NCI-H510A treated with DMSO at 0.1 percent for 48 hours (cell line): ENCODE data around the gene KRTAP5-2.
"Not testable (repeated sequence)": the region's sequence is repeated elsewhere in the genome, so short reads cannot be mapped to it uniquely, and the experiment has no call there.

Experiments used
- DNase-seq: peaks from one replicate; lab custom pipeline; 2025; lab: John Stamatoyannopoulos, UW

KRTAP5-2 gene

DNA sequence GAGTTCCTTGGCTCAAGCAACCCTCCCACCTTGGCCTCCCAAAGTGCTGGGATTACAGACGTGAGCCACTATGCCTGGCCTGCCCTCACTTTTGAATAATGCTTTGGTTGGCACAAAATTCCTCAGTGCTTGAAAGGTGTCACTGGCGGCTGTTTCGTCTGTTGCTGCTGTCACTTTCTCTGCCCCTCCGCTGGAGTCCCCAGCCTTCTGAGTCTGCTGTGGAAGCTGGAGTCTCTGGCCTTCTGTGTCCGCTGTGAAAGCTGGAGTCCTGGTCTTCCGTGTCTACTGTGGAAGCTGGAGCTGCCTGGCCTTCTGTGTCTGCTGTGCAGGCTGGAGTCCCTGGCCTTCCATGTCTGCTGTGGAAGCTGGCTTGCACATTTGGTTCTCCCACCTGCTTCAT is 8.1 kb downstream of the KRTAP5-2 start:
- DNase-seq, result no peak

- not testable (repeated sequence) for DNase-seq
These were observed 8.7 kb downstream of the KRTAP5-2 start for GRCh38 chr11:1589191-1589963.

- DNase-seq, result no peak
These were observed 11.4 kb downstream of the KRTAP5-2 start for GRCh38 chr11:1586699-1587098.

DNA sequence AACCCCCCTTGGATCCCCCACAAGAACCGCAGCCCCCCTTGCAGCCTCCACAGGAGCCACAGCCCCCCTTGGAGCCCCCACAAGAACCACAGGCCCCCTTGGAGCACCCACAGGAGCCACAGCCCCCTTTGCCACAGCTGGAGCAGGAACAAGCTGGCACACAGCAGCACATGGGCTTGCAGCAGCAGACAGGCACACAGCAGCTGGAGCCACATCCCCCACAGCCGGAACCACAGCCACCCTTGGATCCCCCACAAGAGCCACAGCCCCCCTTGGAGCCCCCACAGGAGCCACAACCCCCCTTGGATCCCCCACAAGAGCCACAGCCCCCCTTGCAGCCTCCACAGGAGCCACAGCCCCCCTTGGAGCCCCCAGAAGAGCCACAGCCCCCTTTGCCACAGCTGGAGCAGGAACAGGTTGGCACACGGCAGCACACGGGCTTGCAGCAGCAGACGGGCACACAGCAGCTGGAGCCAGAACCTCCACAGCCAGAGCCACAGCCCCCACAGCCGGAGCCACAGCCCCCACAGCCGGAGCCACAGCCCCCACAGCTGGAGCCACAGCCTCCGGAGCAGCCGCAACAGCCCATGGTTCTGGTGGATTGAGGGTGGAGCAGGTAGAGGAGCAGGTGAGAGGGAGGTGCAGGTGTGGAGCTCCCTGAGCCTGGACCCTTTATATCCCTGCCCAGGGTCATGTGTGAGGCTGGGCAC is 13.3 kb downstream of the KRTAP5-2 start, which contains the start of gene KRTAP5-1:
TSS of gene KRTAP5-1 (minus strand) at position 623 of the 710 bp plus-strand sequence. CDS start at position 589, 34 bp downstream.
- not testable (repeated sequence) for DNase-seq

DNA sequence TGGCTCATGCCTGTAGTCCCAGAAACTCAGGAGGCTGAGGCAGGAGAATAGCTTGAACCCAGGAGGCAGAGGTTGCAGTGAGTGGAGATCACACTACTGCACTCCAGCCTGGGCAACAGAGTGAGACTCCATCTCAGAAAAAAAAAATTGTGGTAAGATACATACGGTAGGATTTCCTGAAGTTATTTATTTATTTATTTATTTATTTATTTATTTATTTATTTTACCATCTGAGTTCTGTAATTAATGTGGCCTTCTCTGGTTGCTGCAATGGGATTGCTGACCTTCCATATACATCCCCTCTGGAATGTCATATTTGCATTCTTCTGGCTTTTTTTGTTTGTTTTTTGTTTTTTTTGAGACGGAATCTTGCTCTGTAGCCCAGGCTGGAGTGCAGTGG is 15.2 kb downstream of the KRTAP5-2 start:
- DNase-seq, result not testable (repeated sequence)

- no peak for DNase-seq
These were observed 16.1 kb downstream of the KRTAP5-2 start for GRCh38 chr11:1581976-1582375.

GRCh38 chr11:1576825-1577224 is 21.3 kb downstream of the KRTAP5-2 start:
- DNase-seq, result no peak

GRCh38 chr11:1575756-1576155 is 22.3 kb downstream of the KRTAP5-2 start:
- DNase-seq, result not testable (repeated sequence)

- DNase-seq, result no peak
These were observed 23.2 kb downstream of the KRTAP5-2 start for GRCh38 chr11:1574933-1575242.

DNA sequence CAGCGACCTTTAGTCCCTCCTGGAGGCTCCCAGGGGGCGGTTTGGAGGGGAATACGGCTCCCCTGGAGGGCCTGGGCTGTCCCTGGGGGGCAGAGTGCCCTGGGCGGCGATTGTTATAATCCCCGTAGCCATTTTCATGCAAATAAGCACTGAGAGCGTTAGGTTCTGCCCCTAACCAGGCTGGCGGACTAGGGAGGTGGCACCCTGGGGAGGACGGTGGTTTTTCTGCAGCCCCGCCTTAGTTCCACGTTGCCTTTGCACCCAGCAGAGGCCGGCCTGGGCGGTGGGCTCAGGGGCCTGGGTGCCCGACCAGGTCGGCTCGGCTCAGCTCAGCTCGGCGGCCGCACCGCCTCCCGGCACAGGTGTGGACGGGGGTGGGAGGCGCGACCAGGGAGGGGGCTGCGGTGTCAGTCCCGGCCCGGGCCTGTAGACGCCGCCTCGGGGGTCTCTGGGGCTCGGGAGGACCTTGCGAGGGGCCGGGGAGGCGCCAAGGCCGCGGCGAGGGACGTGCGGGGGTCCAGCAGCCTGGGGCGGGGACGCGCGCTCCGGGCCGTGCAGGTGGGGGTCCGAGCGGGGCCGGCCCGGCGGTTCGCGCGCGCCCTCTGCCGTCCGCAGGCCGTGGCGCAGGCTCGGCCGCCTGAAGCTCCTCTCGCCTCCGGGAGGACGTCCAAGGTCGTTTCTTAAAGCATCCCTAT is 23.7 kb downstream of the KRTAP5-2 start:
- DNase-seq, result peak; percentile 80

DNA sequence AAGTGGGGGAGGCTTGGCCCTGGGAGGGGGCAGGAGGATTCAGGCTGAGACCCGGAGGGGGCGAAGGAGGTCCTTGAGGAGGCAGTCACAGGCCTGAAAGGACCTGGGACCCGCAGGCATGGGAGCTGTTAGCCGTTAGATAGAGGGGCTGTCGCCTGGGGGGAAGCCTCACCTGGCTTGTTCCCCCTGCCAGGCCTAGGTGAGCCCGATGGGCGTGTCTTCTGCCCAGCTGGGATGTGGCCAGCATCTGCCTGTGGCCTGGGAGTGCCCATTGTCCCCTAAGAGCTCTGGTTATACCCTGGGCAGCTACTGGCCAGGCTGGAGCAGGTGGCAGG is 24.2 kb downstream of the KRTAP5-2 start:
- DNase-seq, result peak; percentile 80

- DNase-seq, result peak; percentile 20
These were observed 24.8 kb downstream of the KRTAP5-2 start for GRCh38 chr11:1573077-1573902.

DNA sequence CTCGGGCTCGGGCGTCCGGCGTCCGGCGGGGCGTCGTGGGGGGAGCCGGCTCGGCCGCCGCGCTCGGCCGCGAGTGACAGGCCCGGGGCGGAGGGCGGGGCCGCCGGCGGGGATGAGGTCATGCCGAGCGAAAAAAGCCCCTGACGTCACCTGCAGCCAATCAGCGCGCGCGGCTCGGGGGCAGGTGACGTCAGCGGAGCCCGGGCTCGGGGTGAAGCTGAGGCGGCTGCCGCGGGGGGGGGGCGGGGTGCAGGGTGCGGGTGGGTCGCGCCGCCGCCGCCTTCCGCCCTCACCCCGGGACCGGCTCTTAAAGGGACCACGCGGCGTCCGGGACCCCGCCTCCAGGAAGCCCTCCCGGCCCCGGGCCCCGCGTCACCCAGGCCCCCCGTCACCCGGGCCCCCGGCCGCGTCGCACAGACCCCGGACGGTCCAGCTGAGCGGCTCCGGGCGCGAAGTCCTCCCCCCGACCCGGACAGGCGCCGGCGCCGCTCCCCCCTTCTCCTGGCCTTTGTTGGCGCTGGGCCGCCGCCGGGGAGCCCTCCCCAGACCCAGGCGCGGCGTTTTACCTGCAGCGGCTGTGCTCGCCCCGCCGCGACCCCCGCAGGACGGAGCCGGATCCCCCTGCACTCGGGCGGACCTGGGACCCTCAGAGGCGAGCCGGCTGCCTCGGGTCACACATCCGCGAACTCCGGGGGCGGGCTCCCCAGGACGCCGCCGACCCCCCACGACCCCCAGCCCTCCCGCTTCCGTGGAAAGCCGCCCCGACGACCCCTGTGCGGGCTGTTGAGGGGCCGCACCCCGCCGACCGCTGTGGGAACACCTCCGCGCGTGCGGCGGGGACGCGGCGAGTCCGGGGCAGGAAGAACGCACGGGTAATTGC is 25.7 kb downstream of the KRTAP5-2 start, which contains the start of gene DUSP8:
TSS of gene DUSP8 (minus strand) at position 75 of the 880 bp plus-strand sequence. CDS start 6,445 bp downstream, outside the sequence.
- peak; percentile 75 for DNase-seq

- no peak for DNase-seq
These were observed 26.3 kb downstream of the KRTAP5-2 start for GRCh38 chr11:1571760-1572196.

DNA sequence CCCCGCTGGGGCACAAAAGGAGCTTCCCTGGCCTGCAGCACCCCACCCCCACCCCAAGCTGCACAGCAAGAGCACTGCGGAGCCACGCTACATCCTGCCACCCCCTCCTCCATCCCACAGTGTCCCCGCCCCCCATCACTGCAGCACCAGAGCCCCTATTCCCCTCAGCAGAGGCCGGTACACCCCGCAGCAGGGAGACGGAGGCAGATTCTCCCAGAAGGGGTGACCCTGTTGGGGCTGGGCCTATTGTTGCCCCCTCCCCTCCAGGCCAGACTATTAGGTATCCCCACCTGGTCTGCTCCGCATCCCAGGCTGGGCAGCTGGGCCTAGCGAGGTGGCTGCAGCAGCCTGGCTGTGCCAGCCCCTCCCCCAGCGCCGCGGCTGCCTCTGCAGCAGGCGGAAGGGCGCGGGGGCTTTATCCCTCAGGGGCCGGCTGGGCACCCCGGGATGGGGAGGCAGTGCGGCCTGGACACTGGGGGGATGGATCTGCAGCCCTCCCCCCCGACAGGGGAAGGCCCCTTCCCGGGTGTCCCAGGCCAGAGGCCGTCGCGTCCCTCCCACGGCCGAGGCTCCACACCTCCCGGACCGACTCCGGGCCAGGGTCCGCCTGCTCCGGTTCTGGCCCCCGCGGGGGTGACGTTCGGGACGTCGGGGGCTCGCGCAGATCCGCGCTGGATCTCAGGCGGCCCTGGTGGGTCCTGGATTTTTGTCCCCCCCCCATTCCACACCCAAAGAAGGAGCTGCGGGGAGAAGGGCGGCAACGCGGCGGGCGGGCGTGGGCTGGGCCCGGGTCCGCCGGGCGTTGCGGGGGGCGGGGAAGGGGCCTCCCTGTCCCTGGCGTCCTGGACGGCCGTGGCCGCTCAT is 27.0 kb downstream of the KRTAP5-2 start:
- peak; percentile 3 for DNase-seq

GRCh38 chr11:1570531-1570895 is 27.6 kb downstream of the KRTAP5-2 start:
- no peak for DNase-seq

GRCh38 chr11:1570001-1570453 is 28.1 kb downstream of the KRTAP5-2 start:
- DNase-seq, result no peak

- DNase-seq, result no peak
These were observed 28.8 kb downstream of the KRTAP5-2 start for GRCh38 chr11:1569251-1569780.

GRCh38 chr11:1568441-1568911 is 29.6 kb downstream of the KRTAP5-2 start:
- DNase-seq, result no peak
